Inferior parietal cortex (tissue), 1 donor: ENCODE data around the gene SAMD10.
"Not testable (repeated sequence)": the region's sequence is repeated elsewhere in the genome, so short reads cannot be mapped to it uniquely, and the experiment has no call there.

Experiments
- DNase-seq: peaks from one replicate; pipeline ENCODE4 v3.0.0-alpha.2; 2016; ENCODE audit errors: extremely low spot score

Gene SAMD10

DNA sequence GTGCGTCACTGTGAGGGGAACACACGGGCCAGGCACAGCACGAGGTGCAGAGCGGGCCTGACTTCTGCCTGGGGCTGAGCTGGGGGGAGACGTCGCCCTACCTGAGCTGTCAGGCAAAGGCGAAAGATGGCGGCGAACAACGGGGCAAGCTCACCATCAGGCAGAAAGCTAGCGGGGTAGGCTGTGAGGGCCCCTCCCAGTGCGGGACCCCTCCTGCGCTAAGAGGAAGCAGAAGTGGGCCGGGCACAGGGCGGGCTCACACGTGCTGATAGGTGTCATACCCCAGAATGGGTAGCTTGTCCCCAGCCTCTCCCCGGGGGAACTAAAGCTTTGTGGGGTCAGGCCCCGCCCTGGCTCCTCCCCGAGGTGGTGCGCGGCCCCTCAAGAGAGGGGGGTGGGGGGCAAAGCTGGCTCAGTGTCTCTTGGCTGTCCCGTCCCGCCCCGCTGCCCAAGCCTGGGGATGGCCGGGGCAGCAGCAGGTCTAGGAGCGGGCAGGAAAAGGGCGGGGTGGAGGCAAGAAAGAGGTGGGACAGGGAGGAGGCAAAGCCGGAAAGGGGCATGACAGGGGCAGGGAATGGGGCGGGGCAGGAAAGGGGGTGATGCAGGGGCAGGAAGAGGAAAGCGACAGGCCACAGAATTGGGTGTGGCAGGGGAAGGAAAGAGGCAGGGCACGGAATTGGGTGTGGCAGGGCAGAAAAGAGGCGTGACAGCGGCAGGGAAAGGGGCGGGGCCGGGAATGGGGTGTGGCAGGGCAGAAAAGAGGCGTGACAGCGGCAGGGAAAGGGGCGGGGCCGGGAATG is 38.0 kb downstream of the SAMD10 start:
- no peak for DNase-seq

GRCh38 chr20:63940472-63941266 is 38.8 kb downstream of the SAMD10 start:
- no peak for DNase-seq

DNA sequence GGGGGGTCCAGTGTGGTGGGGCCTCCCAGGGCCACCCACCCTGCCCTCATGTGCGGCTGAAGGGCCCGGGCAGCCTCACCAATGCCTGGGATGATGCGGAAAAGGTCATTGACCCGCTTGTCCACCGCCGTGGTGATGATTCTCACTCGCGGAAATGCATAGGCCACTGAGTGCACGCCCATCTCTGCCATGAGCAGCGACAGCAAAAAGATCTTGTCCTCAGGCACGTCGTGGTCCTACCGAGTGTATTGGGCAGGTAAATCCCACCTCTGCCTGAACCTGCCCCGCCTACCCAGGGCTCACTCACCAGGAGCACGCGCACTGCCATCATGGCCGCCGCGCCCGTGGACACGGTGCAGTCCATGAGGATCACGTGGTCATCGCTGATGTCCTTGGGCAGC is 39.4 kb downstream of the SAMD10 start:
- DNase-seq, result no peak

GRCh38 chr20:63939061-63939935 is 40.1 kb downstream of the SAMD10 start:
- DNase-seq, result no peak

- no peak for DNase-seq
Measured at GRCh38 chr20:63937596-63937995, 41.8 kb downstream of the SAMD10 start.

DNA sequence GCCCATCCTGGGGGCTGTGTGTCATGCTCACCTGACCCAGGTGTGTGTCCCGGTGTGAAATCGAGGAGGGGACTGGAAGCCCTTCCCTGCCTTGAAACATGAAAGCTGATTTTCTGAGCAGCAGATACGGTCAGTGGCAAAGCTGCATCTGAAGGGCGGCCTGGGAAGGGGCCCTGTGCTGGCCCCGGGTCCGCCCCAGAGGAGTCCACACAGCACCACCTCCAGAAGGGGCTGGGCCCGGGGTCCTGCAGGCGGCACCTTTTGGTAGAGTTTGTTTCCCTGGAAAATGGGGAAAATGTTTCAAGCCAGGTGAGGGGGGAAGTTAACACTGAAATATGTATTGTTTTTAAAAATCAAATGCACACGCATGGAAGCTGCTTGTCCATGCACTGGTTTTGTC is 44.0 kb downstream of the SAMD10 start:
- DNase-seq, result no peak

DNA sequence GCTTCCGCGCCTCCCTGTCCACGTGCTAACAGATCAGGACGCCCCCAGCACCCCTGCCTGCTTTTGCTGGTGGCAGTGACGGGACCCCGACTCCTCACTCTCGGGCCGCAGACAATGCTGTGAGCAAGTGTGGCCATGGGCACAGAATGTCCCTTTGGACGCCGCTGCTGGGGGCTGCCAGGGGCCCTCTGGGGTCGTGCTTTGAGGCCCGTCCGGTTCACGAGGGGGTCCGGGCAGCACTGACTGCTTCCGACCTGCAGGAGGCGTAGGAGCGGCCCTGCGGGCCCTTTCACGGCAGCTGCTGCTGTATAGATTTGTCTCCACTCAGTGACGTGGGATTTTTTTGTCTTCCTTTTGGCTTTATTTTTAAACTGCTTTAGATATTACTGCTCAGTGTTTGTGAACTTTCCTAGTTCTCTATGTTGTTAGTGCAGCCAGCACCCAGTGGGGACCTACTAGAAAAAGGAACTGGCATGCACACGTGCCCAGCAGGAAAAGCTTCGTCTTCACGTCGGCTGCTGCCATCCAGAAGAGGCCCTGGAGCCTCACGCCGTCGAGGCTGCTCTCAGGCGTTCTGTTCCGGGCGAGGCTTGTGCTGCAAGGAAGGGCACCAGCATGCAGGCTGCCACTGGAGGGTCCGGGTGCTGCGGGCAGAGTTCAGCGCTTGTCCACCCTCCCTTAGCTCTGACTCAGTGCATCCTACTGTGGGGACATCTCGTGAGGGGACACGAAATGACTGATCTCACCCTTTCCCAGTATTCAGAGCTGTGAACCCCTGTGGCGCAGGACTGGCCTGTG is 45.0 kb downstream of the SAMD10 start:
- no peak for DNase-seq

DNA sequence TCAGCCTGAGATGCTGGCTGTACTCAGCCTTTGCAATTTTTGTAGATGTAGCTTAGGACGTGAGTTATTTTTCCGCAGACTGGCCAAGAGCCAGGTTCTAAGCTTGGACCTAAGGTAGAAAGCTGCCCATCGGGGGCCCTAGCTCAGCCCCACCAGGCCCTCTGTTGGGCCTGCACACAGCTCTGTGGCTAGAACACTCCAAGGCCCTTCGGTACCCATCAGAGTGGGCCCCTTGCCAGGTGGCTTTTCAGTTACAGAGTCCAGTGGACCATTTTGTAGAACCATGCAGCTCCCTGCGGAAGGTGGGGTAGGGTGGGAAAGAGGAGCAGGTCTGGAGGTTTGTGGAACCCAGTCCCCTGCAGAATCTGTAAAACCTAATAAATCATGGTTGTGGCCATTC is 45.8 kb downstream of the SAMD10 start:
- DNase-seq, result no peak

- DNase-seq, result no peak
Measured at GRCh38 chr20:63932606-63933160, 46.8 kb downstream of the SAMD10 start.

- no peak for DNase-seq
Measured at GRCh38 chr20:63931735-63932134, 47.7 kb downstream of the SAMD10 start.

DNA sequence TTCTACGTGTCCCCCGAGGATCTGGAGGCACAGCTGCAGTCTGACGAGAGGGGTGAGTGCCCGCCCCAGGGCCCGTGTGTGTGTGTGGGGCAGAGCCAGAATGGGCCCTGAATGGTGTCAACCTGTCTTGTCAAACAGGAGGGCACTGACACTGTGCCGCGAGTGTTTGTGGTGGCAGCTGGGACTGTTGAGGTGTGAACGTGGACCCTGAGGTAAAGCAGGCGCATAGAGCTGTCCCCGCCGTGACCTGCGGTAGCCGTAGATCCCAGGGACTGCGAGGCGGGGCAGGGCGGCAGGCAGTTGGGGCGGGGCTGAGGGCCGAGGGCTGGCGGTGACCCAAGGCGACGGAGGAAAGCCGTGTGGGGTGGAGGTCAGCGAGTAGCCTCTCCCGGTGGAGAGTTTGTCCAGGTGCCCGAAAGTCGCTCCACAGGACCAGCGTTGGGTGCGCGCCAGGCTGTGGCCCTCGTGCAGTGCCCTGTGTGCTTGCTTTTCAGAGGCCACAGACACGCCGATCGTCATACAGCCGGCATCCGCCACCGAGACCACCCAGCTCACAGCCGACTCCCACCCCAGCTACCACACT is 48.4 kb downstream of the SAMD10 start:
- DNase-seq, result no peak

DNA sequence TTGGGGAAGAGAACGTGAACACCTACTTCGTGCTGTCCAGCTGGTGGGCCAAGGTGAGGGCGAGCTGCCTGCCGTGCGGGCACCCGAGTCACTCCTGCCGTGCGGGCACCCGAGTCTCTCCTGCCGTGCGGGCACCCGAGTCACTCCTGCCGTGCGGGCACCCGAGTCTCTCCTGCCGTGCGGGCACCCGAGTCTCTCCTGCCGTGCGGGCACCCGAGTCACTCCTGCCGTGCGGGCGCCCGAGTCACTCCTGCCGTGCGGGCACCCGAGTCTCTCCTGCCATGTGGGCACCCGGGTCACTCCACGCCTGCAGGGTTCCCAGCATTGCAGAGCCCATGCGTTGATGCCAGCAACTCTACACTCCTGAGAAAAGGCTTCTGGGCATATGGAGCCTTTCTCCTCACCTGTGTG is 50.0 kb downstream of the SAMD10 start:
- DNase-seq, result not testable (repeated sequence)

DNA sequence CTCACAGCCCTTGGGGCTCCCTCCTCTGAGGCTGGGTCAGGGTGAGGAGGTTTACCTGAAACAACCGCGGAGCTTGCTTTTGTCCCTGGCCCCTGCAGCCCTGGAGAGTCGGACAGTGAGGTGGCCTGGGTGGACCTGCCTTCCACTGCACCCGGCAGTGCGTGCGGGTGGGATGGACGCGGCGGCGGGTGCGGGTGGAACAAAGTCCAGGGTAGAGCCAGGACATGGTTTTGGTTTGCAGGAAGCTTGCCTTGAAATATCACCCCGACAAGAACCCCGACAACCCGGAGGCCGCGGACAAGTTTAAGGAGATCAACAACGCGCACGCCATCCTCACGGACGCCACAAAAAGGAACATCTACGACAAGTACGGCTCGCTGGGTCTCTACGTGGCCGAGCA is 50.4 kb downstream of the SAMD10 start:
- DNase-seq, result no peak

DNA sequence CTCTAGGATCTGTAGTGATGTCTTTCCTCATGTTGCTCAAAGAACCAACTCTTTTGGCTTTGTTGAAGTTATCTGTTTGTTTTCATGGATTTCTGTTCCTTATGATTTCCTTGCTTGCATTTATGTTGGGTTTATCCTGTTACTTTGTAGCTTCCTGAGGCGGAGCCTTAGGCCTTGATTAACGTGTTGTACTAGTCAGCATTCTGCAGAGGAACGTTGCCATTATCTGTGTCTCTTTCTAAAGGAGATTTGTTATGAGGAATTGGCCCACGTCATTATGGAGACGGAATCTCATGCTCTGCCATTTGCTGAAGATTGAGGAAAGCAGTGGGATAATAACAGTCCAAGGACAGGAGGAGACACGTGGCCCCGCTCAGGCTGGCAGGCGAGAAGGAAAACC is 53.1 kb downstream of the SAMD10 start:
- no peak for DNase-seq

GRCh38 chr20:63924241-63924640 is 55.2 kb downstream of the SAMD10 start:
- DNase-seq, result no peak
